ENCODE results near the gene HMGN4. TPM values are rescaled to one million over a fixed set of nuclear protein-coding genes. Genes with fewer than 3 reads are reported as not detected.

Gene HMGN4
- total RNA-seq, 2 experiments from 2014 or later, result 108 to 109 TPM

DNA sequence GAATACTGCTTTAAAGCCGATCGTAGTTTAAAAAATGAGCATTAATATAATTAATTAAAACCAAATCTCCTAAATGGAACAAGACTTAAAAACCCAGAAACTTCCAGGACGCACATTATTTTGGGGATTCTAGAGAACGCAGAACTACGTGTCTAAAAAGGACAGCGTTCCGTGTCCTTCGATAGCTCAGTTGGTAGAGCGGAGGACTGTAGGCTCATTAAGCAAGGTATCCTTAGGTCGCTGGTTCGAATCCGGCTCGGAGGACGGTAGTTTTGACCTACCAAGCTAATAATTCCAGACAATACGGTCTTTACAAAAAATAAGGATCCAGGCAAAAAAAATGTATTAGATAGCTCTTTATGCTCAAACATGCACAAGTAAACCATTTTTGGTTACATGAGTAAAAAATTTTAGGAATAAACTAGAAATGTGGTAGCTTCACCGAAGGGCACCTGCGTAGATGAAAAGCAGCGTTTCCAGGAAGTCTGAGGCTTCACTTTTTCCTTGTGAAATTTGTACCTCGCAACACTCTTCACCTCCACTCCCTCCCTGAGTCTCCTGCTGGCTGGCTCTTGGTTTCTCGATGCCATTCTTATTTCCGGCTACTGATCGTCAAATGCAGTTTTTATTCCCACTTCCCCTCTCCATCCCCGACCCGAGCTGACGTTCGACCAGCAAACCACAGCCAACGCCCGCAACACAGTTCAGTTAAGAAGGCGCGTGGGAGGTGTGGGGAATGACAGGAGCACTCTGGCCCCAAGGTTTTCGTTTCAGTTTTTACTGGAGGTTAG is 39.0 kb downstream of the HMGN4 start:
- Mint-ChIP-seq H3K27ac (peak overlapping the region; percentile 44), H3K9me3 (peaks cover 7% of the 10 kb centered on the region), H3K4me3 (peak overlapping the region; percentile 82), H3K36me3 (ENCODE audit: low read depth) (peaks cover 11% of the 10 kb centered on the region), H3K27me3 (peaks cover 29% of the 10 kb centered on the region), H3K4me1 (peaks cover 23% of the 10 kb centered on the region)
- CTCF ChIA-PET, result interaction anchor here (0.9 to 6.5 kb wide), 5 partner anchors 12 to 553 kb away, joined by 3 to 43 read pairs (median 5); partner anchors contain the start of gene ABT1
- POLR2A ChIA-PET, result interaction anchor here (0.8 to 1.7 kb wide), 4 partner anchors 17 to 570 kb away, joined by 3 to 4 read pairs (median 3); partner anchors contain the start of gene HMGN4
- DNase-seq, result peak; percentile 64

GRCh38 chr6:26577720-26578072 is 39.5 kb downstream of the HMGN4 start:
- H3K27me3 Mint-ChIP-seq, result peaks cover 32% of the 10 kb centered on the region
- no peak for DNase-seq
- POLR2A ChIA-PET, result interaction anchor here (1.3 to 1.7 kb wide), 2 partner anchors 40 to 569 kb away, joined by 3 to 4 read pairs; partner anchors contain the start of gene HMGN4
- H3K4me3 Mint-ChIP-seq, result peak overlapping the region; percentile 82
- H3K9me3 Mint-ChIP-seq, result peaks cover 7% of the 10 kb centered on the region
- CTCF ChIA-PET, result interaction anchor here (0.9 to 6.5 kb wide), 3 partner anchors 12 to 552 kb away, joined by 3 to 43 read pairs (median 7); partner anchors contain the start of gene ABT1
- H3K27ac Mint-ChIP-seq, result no peak overlapping the region
- peaks cover 11% of the 10 kb centered on the region for H3K36me3 Mint-ChIP-seq (ENCODE audit: low read depth)
- peaks cover 21% of the 10 kb centered on the region for H3K4me1 Mint-ChIP-seq

GRCh38 chr6:26578279-26578678 is 40.1 kb downstream of the HMGN4 start:
- ChIA-PET POLR2A (interaction anchor here (0.6 to 1.7 kb wide), 3 partner anchors 8 to 243 kb away, joined by 3 to 4 read pairs (median 3); partner anchors contain the start of gene HMGN4), CTCF (interaction anchor here (0.9 to 6.5 kb wide), 2 partner anchors 17 to 552 kb away, joined by 3 to 43 read pairs; partner anchors contain the start of gene ABT1)
- no peak for DNase-seq
- peaks cover 11% of the 10 kb centered on the region for H3K36me3 Mint-ChIP-seq (ENCODE audit: low read depth)
- peaks cover 20% of the 10 kb centered on the region for H3K4me1 Mint-ChIP-seq
- H3K27ac Mint-ChIP-seq, result no peak overlapping the region
- H3K4me3 Mint-ChIP-seq, result peak overlapping the region; percentile 16
- H3K27me3 Mint-ChIP-seq, result peaks cover 38% of the 10 kb centered on the region
- peaks cover 7% of the 10 kb centered on the region for H3K9me3 Mint-ChIP-seq

DNA sequence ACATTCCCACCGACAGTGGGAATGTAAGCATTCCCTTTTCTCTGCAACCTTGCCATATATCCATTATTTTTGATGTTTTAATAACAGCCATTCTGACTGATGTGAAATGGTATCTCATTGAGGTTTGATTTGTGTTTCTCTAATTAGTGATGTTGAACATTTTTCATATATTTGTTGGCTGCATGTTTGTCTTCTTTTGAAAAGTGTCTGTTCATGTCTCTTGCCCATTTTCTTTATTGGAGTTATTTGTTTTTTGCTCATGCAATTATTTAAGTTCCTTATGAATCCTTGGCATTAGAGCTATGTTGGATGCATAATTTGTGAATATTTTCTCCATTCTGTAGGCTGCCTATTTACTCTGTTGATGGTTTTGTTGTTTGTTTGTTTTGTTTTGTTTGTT is 40.6 kb downstream of the HMGN4 start:
- peaks cover 7% of the 10 kb centered on the region for H3K9me3 Mint-ChIP-seq
- DNase-seq, result no peak
- CTCF ChIA-PET, result interaction anchor here (6.5 kb wide), 1 partner anchor 17 kb away, joined by 43 read pairs; the partner anchor contains the start of gene ABT1
- H3K4me1 Mint-ChIP-seq, result peaks cover 19% of the 10 kb centered on the region
- H3K36me3 Mint-ChIP-seq (ENCODE audit: low read depth), result peaks cover 11% of the 10 kb centered on the region
- peak overlapping the region; percentile 17 for H3K4me3 Mint-ChIP-seq
- H3K27me3 Mint-ChIP-seq, result peaks cover 42% of the 10 kb centered on the region
- peak overlapping the region; percentile 17 for H3K27ac Mint-ChIP-seq
- POLR2A ChIA-PET, result interaction anchor here (0.6 to 1.7 kb wide), 3 partner anchors 9 to 244 kb away, joined by 3 to 5 read pairs (median 3); no protein-coding TSS in a partner anchor

DNA sequence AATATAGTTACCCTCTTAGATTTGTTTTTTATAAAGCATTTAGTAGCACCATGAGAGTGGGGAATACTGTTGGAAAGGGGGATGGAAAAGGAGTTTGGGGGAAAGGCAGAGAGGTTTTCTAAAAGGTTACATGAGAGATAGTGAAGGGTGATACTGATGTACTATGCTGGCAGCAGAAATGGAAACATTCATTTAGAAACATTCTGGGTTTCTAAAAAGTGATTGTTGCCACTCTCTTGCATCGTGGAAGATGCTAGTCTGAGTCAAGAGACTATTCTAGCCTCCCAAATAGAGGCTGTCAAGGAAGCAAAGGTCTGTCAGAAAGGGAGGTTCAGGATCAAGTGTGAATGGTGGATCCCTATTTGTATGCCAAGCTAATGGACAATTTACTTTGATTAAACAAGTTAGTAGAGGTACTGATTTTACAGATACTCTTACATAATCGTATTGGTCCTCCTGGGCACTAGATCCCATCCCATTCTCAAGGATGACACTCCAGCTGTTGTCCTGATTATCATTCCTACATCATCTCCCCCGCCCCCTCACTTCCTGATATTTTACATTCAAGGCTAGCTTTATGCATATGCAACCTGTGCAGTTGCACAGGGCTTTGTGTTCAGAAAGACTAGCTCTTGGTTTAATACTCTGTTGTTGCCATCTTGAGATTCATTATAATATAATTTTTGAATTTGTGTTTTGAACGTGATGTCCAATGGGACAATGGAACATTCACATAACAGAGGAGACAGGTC is 43.2 kb downstream of the HMGN4 start:
- POLR2A ChIA-PET, result no interaction called here
- CTCF ChIA-PET, result interaction anchor here (2.3 kb wide), 1 partner anchor 14 kb away, joined by 8 read pairs; no protein-coding TSS in a partner anchor
- Mint-ChIP-seq H3K36me3 (ENCODE audit: low read depth) (peaks cover 11% of the 10 kb centered on the region), H3K27me3 (peaks cover 61% of the 10 kb centered on the region), H3K9me3 (peaks cover 7% of the 10 kb centered on the region), H3K27ac (no peak overlapping the region), H3K4me1 (peaks cover 14% of the 10 kb centered on the region), H3K4me3 (no peak overlapping the region)
- DNase-seq, result no peak

- ChIA-PET CTCF (interaction anchor here (1.2 kb wide), 1 partner anchor 12 kb away, joined by 7 read pairs; no protein-coding TSS in a partner anchor), POLR2A (no interaction called here)
- no peaks in the 10 kb centered on the region for H3K36me3 Mint-ChIP-seq (ENCODE audit: low read depth)
Measured at GRCh38 chr6:26588965-26589364, 50.8 kb downstream of the HMGN4 start.

GRCh38 chr6:26592649-26593048 is 54.5 kb downstream of the HMGN4 start:
- Mint-ChIP-seq H3K4me3 (no peak overlapping the region), H3K27me3 (peaks cover 47% of the 10 kb centered on the region), H3K36me3 (ENCODE audit: low read depth) (peaks cover under 1% of the 10 kb centered on the region), H3K9me3 (no peaks in the 10 kb centered on the region), H3K27ac (no peak overlapping the region), H3K4me1 (peaks cover 16% of the 10 kb centered on the region)
- ChIA-PET CTCF (interaction anchor here (0.9 to 1.5 kb wide), 3 partner anchors 20 to 253 kb away, joined by 3 to 4 read pairs (median 4); no protein-coding TSS in a partner anchor), POLR2A (interaction anchor here (2.4 kb wide), 1 partner anchor 9 kb away, joined by 8 read pairs; no protein-coding TSS in a partner anchor)
- DNase-seq, result no peak

More at GRCh38 chr6:26588965-26589364, 50.8 kb downstream of the HMGN4 start:
- H3K27me3 Mint-ChIP-seq, result peaks cover 57% of the 10 kb centered on the region
- H3K9me3 Mint-ChIP-seq, result no peaks in the 10 kb centered on the region
- H3K4me3 Mint-ChIP-seq, result no peak overlapping the region
- H3K27ac Mint-ChIP-seq, result no peak overlapping the region
- DNase-seq, result no peak
- peaks cover 5% of the 10 kb centered on the region for H3K4me1 Mint-ChIP-seq

- Mint-ChIP-seq H3K9me3 (no peaks in the 10 kb centered on the region), H3K4me1 (peaks cover 25% of the 10 kb centered on the region), H3K4me3 (no peak overlapping the region), H3K36me3 (ENCODE audit: low read depth) (peaks cover 9% of the 10 kb centered on the region), H3K27ac (no peak overlapping the region), H3K27me3 (peaks cover 47% of the 10 kb centered on the region)
- DNase-seq, result no peak
- ChIA-PET CTCF (interaction anchor here (0.5 to 2.2 kb wide), 4 partner anchors 22 to 285 kb away, joined by 3 to 6 read pairs (median 4); no protein-coding TSS in a partner anchor), POLR2A (interaction anchor here (0.9 to 2.4 kb wide), 2 partner anchors 10 to 17 kb away, joined by 3 to 8 read pairs; no protein-coding TSS in a partner anchor)
Measured at GRCh38 chr6:26593278-26594130, 55.3 kb downstream of the HMGN4 start.

GRCh38 chr6:26594131-26594498 is 55.9 kb downstream of the HMGN4 start:
- Mint-ChIP-seq H3K9me3 (no peaks in the 10 kb centered on the region), H3K4me3 (no peak overlapping the region), H3K36me3 (ENCODE audit: low read depth) (peaks cover 13% of the 10 kb centered on the region), H3K27ac (no peak overlapping the region), H3K4me1 (peaks cover 28% of the 10 kb centered on the region), H3K27me3 (peaks cover 47% of the 10 kb centered on the region)
- POLR2A ChIA-PET, result interaction anchor here (0.9 to 2.4 kb wide), 2 partner anchors 11 to 17 kb away, joined by 3 to 8 read pairs; no protein-coding TSS in a partner anchor
- no peak for DNase-seq
- CTCF ChIA-PET, result interaction anchor here (0.9 to 2.5 kb wide), 5 partner anchors 9 to 285 kb away, joined by 4 to 40 read pairs (median 6); no protein-coding TSS in a partner anchor

GRCh38 chr6:26594730-26595632 is 56.8 kb downstream of the HMGN4 start:
- ChIA-PET CTCF (interaction anchor here (0.6 to 2.5 kb wide), 39 partner anchors 7 to 1214 kb away, joined by 3 to 43 read pairs (median 4); partner anchors contain the start of genes HMGN4 and ZNF184), POLR2A (interaction anchor here (0.7 to 2.0 kb wide), 16 partner anchors 15 to 552 kb away, joined by 3 to 10 read pairs (median 4); a partner anchor contains a TSS)
- Mint-ChIP-seq H3K36me3 (ENCODE audit: low read depth) (peaks cover 22% of the 10 kb centered on the region), H3K4me1 (peaks cover 35% of the 10 kb centered on the region), H3K27ac (no peak overlapping the region), H3K27me3 (peaks cover 41% of the 10 kb centered on the region), H3K4me3 (no peak overlapping the region), H3K9me3 (no peaks in the 10 kb centered on the region)
- DNase-seq, result peak; percentile 35
